Endothelial cell of umbilical vein (primary cell): Measurements from ENCODE around the gene TSPAN31. TPM values are rescaled to one million over a fixed set of nuclear protein-coding genes. Genes with fewer than 3 reads are reported as not detected.

Source experiments
- BruUV-seq: library from RNA; stranded (reverse); fragments of 400-500 nt; replicated peaks from 2 replicates; lab custom pipeline; 2021; lab: Mats Ljungman, UMichigan
- CTCF ChIA-PET: fragments of 300-600, 350-600 bp; sonication (Branson Sonifier 250); formaldehyde crosslinking; loops from one replicate; lab custom pipeline; 2021; ENCODE audit warnings: antibody characterized with exemption, inconsistent platforms; lab: Charles Lee
- POLR2A ChIA-PET: fragments of 300-600, 350-600 bp; sonication (Branson Sonifier 250); formaldehyde crosslinking; loops from one replicate; lab custom pipeline; 2021; ENCODE audit warnings: antibody characterized with exemption, inconsistent platforms; lab: Charles Lee
- DNase-seq: peaks from one replicate; pipeline ENCODE4 v3.0.0-alpha.2; 2011; ENCODE audit warnings: low read depth, low spot score
- FAIRE-seq: peaks from 2 replicates; lab custom pipeline; 2011; peaks lifted over from hg19 to GRCh38; lab: Jason Lieb, UNC
- H2AFZ ChIP-seq: 2 replicates; pipeline ENCODE4 v1.6.0; 2012; ENCODE audit warnings: low read depth, low read length, control low read depth, inconsistent platforms
- H3K27ac ChIP-seq: 2 replicates; pipeline ENCODE4 v1.5.1; 2011; ENCODE audit warnings: low read depth, mild to moderate bottlenecking, control low read depth, low read length, moderate library complexity; ENCODE audit not compliant: insufficient read depth
- H3K27me3 ChIP-seq, 2 experiments: 2 replicates each; pipeline versions ENCODE4 v1.6.0 to v1.6.1; 2011; ENCODE audit warnings: low read length in 2 of 2, mixed read lengths in 1 of 2; ENCODE audit not compliant: control insufficient read depth in 2 of 2, insufficient read depth in 2 of 2
- H3K36me3 ChIP-seq, 2 experiments: 2 replicates in 1 of 2; 3 replicates in 1 of 2; pipeline ENCODE4 v1.5.1; 2011; ENCODE audit warnings: low read length in 2 of 2, mild to moderate bottlenecking in 1 of 2, moderate library complexity in 1 of 2; ENCODE audit not compliant: control insufficient read depth in 2 of 2, insufficient read depth in 2 of 2; ENCODE audit errors: extremely low read depth in 1 of 2
- H3K4me1 ChIP-seq: 3 replicates; pipeline ENCODE4 v1.5.1; 2011; ENCODE audit warnings: mild to moderate bottlenecking, low read length; ENCODE audit not compliant: control insufficient read depth, insufficient read depth; ENCODE audit errors: extremely low read depth
- H3K4me2 ChIP-seq: 2 replicates; pipeline ENCODE4 v1.6.1; 2011; ENCODE audit warnings: low read length, control low read depth, mixed read lengths; ENCODE audit not compliant: insufficient read depth
- H3K4me3 ChIP-seq, 3 experiments: fragments of 200-600 bp in 1 of 3; sonication (generic), shearing (Covaris generic) in 1 of 3; replicated peaks in 1 of 3; 2 replicates each; pipeline ENCODE4 v1.5.1; 2011 to 2016; ENCODE audit warnings: control low read depth in 3 of 3, low read length in 3 of 3, mild to moderate bottlenecking in 2 of 3, inconsistent platforms in 1 of 3, low read depth in 1 of 3, moderate library complexity in 1 of 3; ENCODE audit not compliant: insufficient read depth in 1 of 3
- H3K79me2 ChIP-seq: 2 replicates; pipeline ENCODE4 v1.6.0; 2012; ENCODE audit warnings: low read length, inconsistent platforms; ENCODE audit not compliant: control insufficient read depth, insufficient read depth
- H3K9ac ChIP-seq: replicated peaks from 2 replicates; pipeline ENCODE3; 2011; ENCODE audit warnings: low read length, control low read depth; ENCODE audit not compliant: insufficient read depth; ENCODE audit errors: extremely low read depth
- H3K9me1 ChIP-seq: replicated peaks from 3 replicates; pipeline ENCODE4 v1.6.0; 2011; ENCODE audit warnings: mild to moderate bottlenecking, low read length; ENCODE audit not compliant: control insufficient read depth, insufficient read depth; ENCODE audit errors: extremely low read depth
- H3K9me3 ChIP-seq: replicated peaks from 2 replicates; pipeline ENCODE4 v1.5.1; 2012; ENCODE audit warnings: low read length, inconsistent platforms; ENCODE audit not compliant: control insufficient read depth, insufficient read depth
- H4K20me1 ChIP-seq: replicated peaks from 2 replicates; pipeline ENCODE3; 2011; ENCODE audit warnings: mild to moderate bottlenecking, low read length; ENCODE audit not compliant: control insufficient read depth, insufficient read depth; ENCODE audit errors: extremely low read depth
- EZH2 ChIP-seq: IDR thresholded peaks from 2 replicates; pipeline ENCODE4 v1.6.1; 2012; ENCODE audit warnings: borderline replicate concordance, low read depth, mild to moderate bottlenecking, moderate library complexity, low read length, inconsistent platforms; ENCODE audit not compliant: severe bottlenecking
- FOS ChIP-seq: IDR thresholded peaks from 2 replicates; pipeline ENCODE4 v1.6.1; 2011; ENCODE audit warnings: mild to moderate bottlenecking, low read length, moderate library complexity, borderline replicate concordance; ENCODE audit not compliant: insufficient read depth
- GATA2 ChIP-seq: IDR thresholded peaks from 2 replicates; pipeline ENCODE4 v1.7.0; 2011; ENCODE audit warnings: low read depth, mild to moderate bottlenecking, moderate library complexity, mixed read lengths, low read length; ENCODE audit not compliant: insufficient read length, insufficient read depth
- JUN ChIP-seq: IDR thresholded peaks from 2 replicates; pipeline ENCODE4 v1.6.1; 2011; ENCODE audit warnings: borderline replicate concordance, low read depth; ENCODE audit not compliant: insufficient read length, insufficient read depth
- MYC ChIP-seq: IDR thresholded peaks from one replicate; pipeline ENCODE4 v1.6.1; 2011; ENCODE audit warnings: mild to moderate bottlenecking, low read depth, low read length
- POLR2A ChIP-seq: IDR thresholded peaks from 2 replicates; pipeline ENCODE4 v1.6.1; 2012; ENCODE audit warnings: low read depth, mild to moderate bottlenecking, control low read depth, low read length
- POLR2AphosphoS5 ChIP-seq: IDR thresholded peaks from 2 replicates; pipeline ENCODE4 v1.6.1; 2012; ENCODE audit warnings: low read depth, mild to moderate bottlenecking, control low read depth, low read length, moderate library complexity; ENCODE audit not compliant: insufficient read depth
- dilution Hi-C: fragments of 300-500 bp; cut with MboI; formaldehyde crosslinking; loops from one replicate; pipeline ENCODE4 v1.15.0; 2019; ENCODE audit warnings: low sequenced_read_pairs; ENCODE audit not compliant: extremely low pct_ligation_motif_present
- intact Hi-C: fragments of 100-400 bp; cut with micrococcal nuclease; formaldehyde crosslinking; loops from one replicate; pipeline ENCODE4 v1.10.0; 2022
- polyA plus RNA-seq, 4 experiments: library from polyadenylated mRNA; depleted of rRNA in 3 of 4; stranded (reverse) in 3 of 4; unstranded in 1 of 4; fragments of >200 nt; gene quantifications; 2 replicates each; pipeline versions ENCODE4 v1.2.1 to v1.2.3, GENCODE V29; 2011 to 2012; ENCODE audit warnings: missing spikeins in 1 of 4
- total RNA-seq: library from RNA; stranded (reverse); gene quantifications from 2 replicates; pipeline ENCODE4 v1.2.3, GENCODE V29; 2021
- TF ChIP-seq, protein P1 (sequence below): IDR thresholded peaks from 2 replicates; pipeline ENCODE4 v1.6.1; 2011; ENCODE audit not compliant: insufficient read depth, insufficient read length
- TF ChIP-seq, protein P2 (sequence below), 2 donors: IDR thresholded peaks; 1 replicate in 1 of 2; 2 replicates in 1 of 2; pipeline ENCODE4 v1.5.1; 2011; ENCODE audit warnings: low read length in 2 of 2, mild to moderate bottlenecking in 2 of 2, moderate library complexity in 2 of 2, control low read depth in 1 of 2, inconsistent platforms in 1 of 2, low read depth in 1 of 2; ENCODE audit not compliant: insufficient read depth in 1 of 2; ENCODE audit errors: extremely low read depth in 1 of 2

Gene TSPAN31
- total and polyA plus RNA-seq, 2 donors (not counting 3 experiments of a cell fraction or from before 2014, with no cell fraction given), result 15.0 to 43.9 TPM

DNA sequence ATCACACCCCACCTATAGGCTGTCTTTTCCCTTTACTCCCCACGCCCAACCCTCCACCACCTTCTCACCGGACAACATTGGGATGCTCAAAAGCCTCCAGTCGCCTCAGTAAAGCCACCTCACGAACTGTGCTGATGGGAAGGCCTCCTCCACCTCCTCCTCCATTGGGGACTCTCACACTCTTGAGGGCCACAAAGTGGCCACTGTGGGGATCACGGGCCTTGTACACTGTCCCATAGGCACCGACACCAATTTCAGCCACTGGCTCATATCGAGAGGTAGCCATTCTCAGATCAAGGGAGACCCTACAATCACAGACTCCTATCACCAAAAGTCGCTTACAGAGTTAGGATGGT lies 6.6 kb downstream of the TSPAN31 start:
- ChIA-PET POLR2A (no interaction called here), CTCF (interaction anchor here (1.2 kb wide), 1 partner anchor 25 kb away, joined by 5 read pairs; no protein-coding TSS in a partner anchor)
- DNase-seq (no peak), FAIRE-seq (peak; percentile 26)
- Histone ChIP-seq H3K9me3 (no peaks in the 10 kb centered on the region), H3K27me3 (peaks cover 17 to 23% of the 10 kb centered on the region in 2 experiments), H4K20me1 (no peaks in the 10 kb centered on the region), H3K9me1 (no peaks in the 10 kb centered on the region), H3K27ac (peak overlapping the region; percentile 68), H3K79me2 (peaks cover 19% of the 10 kb centered on the region), H2AFZ (peak overlapping the region; percentile 29), H3K36me3 (peaks cover 4 to 22% of the 10 kb centered on the region in 2 experiments), H3K4me2 (peak overlapping the region; percentile 86), H3K4me3 (peak overlapping the region; percentile 19 to 78 (median 61)), H3K4me1 (peaks cover 17% of the 10 kb centered on the region), H3K9ac (peak overlapping the region; percentile 88)
- dilution Hi-C loops (no loop called here), intact Hi-C loops (no loop called here)
- no TSS peak for BruUV-seq
- TF ChIP-seq POLR2A, result no peak
- no peak for TF ChIP-seq GATA2
- no peak for TF ChIP-seq EZH2
- TF ChIP-seq, protein P1, sequence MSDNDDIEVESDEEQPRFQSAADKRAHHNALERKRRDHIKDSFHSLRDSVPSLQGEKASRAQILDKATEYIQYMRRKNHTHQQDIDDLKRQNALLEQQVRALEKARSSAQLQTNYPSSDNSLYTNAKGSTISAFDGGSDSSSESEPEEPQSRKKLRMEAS, result no peak
- no peak for TF ChIP-seq FOS
- no peak for TF ChIP-seq MYC
- TF ChIP-seq JUN, result no peak
- no peak for TF ChIP-seq POLR2AphosphoS5
- TF ChIP-seq, protein P2, sequence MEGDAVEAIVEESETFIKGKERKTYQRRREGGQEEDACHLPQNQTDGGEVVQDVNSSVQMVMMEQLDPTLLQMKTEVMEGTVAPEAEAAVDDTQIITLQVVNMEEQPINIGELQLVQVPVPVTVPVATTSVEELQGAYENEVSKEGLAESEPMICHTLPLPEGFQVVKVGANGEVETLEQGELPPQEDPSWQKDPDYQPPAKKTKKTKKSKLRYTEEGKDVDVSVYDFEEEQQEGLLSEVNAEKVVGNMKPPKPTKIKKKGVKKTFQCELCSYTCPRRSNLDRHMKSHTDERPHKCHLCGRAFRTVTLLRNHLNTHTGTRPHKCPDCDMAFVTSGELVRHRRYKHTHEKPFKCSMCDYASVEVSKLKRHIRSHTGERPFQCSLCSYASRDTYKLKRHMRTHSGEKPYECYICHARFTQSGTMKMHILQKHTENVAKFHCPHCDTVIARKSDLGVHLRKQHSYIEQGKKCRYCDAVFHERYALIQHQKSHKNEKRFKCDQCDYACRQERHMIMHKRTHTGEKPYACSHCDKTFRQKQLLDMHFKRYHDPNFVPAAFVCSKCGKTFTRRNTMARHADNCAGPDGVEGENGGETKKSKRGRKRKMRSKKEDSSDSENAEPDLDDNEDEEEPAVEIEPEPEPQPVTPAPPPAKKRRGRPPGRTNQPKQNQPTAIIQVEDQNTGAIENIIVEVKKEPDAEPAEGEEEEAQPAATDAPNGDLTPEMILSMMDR (IDR thresholded peaks at IDR 0.05; ENCODE audit: extremely low read depth in 1 of 2, insufficient read depth in 1 of 2, low read depth in 1 of 2, low read length in 2 of 2), result no peak
